ENCODE measurements around the gene GRK6.

The GRK6 gene

GRCh38 chr5:177410575-177410974 is 15.9 kb upstream of the GRK6 start:
- H3K27ac ChIP-seq (ENCODE audit: extremely low read depth, low read depth, low read length) = no peak overlapping the region
- no peaks in the 10 kb centered on the region for H3K36me3 ChIP-seq (ENCODE audit: control insufficient read depth in 2 of 2, insufficient read depth in 1 of 2, low read length in 2 of 2)
- ChIA-PET POLR2A (interaction anchor here (1.5 kb wide), 1 partner anchor 37 kb away, joined by 3 read pairs; no protein-coding TSS in a partner anchor), CTCF (interaction anchor here (0.7 to 1.1 kb wide), 3 partner anchors 8 to 20 kb away, joined by 3 to 4 read pairs (median 3); no protein-coding TSS in a partner anchor)
- H3K4me3 ChIP-seq (ENCODE audit: low read depth, low read length) = no peak overlapping the region
- no peaks in the 10 kb centered on the region for H3K9me3 ChIP-seq (ENCODE audit: control insufficient read depth, insufficient read depth, low read depth, low read length)
- no peaks in the 10 kb centered on the region for H3K4me1 ChIP-seq (ENCODE audit: control insufficient read depth, insufficient read depth, low read length)
- no peak for TF ChIP-seq ZNF513 (tag by site-specific recombination; IDR thresholded peaks at IDR 0.05)
- no peak for TF ChIP-seq AEBP2 (tag by site-specific recombination; IDR thresholded peaks at IDR 0.05; ENCODE audit: borderline replicate concordance)
- no peak for TF ChIP-seq SCRT1 (tag by site-specific recombination; IDR thresholded peaks at IDR 0.05; ENCODE audit: borderline replicate concordance)
- no peak for TF ChIP-seq ZNF157 (tag by site-specific recombination; IDR thresholded peaks at IDR 0.05)

GRCh38 chr5:177412603-177413233 is 13.8 kb upstream of the GRK6 start:
- H3K4me3 ChIP-seq (ENCODE audit: low read depth, low read length) = no peak overlapping the region
- H3K4me1 ChIP-seq (ENCODE audit: control insufficient read depth, insufficient read depth, low read length) = no peaks in the 10 kb centered on the region
- ChIA-PET CTCF (interaction anchor here (0.6 to 2.7 kb wide), 3 partner anchors 10 to 22 kb away, joined by 3 to 14 read pairs (median 8); no protein-coding TSS in a partner anchor), POLR2A (interaction anchor here (0.9 to 1.7 kb wide), 2 partner anchors 13 to 100 kb away, joined by 3 to 6 read pairs; no protein-coding TSS in a partner anchor)
- H3K27ac ChIP-seq (ENCODE audit: extremely low read depth, low read depth, low read length) = no peak overlapping the region
- no peaks in the 10 kb centered on the region for H3K36me3 ChIP-seq (ENCODE audit: control insufficient read depth in 2 of 2, insufficient read depth in 1 of 2, low read length in 2 of 2)
- TF ChIP-seq ZNF610 (tag by site-specific recombination; IDR thresholded peaks at IDR 0.05; ENCODE audit: borderline replicate concordance) (no peak), INSM2 (tag by site-specific recombination; IDR thresholded peaks at IDR 0.05) (no peak), ZNF629 (tag by site-specific recombination; IDR thresholded peaks at IDR 0.05) (no peak), ZNF830 (tag by site-specific recombination; IDR thresholded peaks at IDR 0.05; ENCODE audit: low read depth) (no peak), ZNF76 (tag by site-specific recombination; IDR thresholded peaks at IDR 0.05; ENCODE audit: borderline replicate concordance, low read depth) (no peak), ZNF18 (tag by site-specific recombination; IDR thresholded peaks at IDR 0.05) (no peak), ZSCAN23 (tag by site-specific recombination; IDR thresholded peaks at IDR 0.05) (no peak), ZNF501 (tag by site-specific recombination; IDR thresholded peaks at IDR 0.05) (no peak), ZSCAN4 (tag by site-specific recombination; IDR thresholded peaks at IDR 0.05) (no peak), ZBTB7A (tag by site-specific recombination; IDR thresholded peaks at IDR 0.05; ENCODE audit: low read depth) (no peak), PRDM6 (tag by site-specific recombination; IDR thresholded peaks at IDR 0.05) (no peak), MEIS1 (CRISPR knock-in tag; IDR thresholded peaks at IDR 0.05; ENCODE audit: borderline replicate concordance) (no peak), PRDM1 (tag by site-specific recombination; IDR thresholded peaks at IDR 0.05) (no peak), ATF2 (tag by site-specific recombination; IDR thresholded peaks at IDR 0.05; ENCODE audit: low read depth) (no peak), ZNF175 (tag by site-specific recombination; IDR thresholded peaks at IDR 0.05) (no peak)
- no peaks in the 10 kb centered on the region for H3K9me3 ChIP-seq (ENCODE audit: control insufficient read depth, insufficient read depth, low read depth, low read length)
